HEK293 (cell line): Measurements from ENCODE around the gene BTBD9.
A peak's percentile ranks its signal among the peaks of the same experiment; 100 is the strongest.

Source experiments
- CTCF ChIA-PET: fragments of 350-600 bp; formaldehyde crosslinking; extraction: SDS; loops from one replicate; lab custom pipeline; 2021; ENCODE audit warnings: antibody characterized with exemption; lab: Yijun Ruan, JAX
- POLR2A ChIA-PET: fragments of 300-600 bp; formaldehyde crosslinking; extraction: SDS; loops from one replicate; lab custom pipeline; 2020; ENCODE audit warnings: antibody characterized with exemption, inconsistent platforms; lab: Yijun Ruan, JAX
- H3K27ac ChIP-seq: fragments of 200-500 bp; sonication (Bioruptor generic); 2 replicates; pipeline ENCODE4 v1.5.1; 2014; ENCODE audit warnings: low read depth, low read length, control low read depth, inconsistent platforms; ENCODE audit errors: extremely low read depth
- H3K36me3 ChIP-seq, 2 experiments: fragments of 200-500 bp in 1 of 2; sonication (Bioruptor generic) in 1 of 2; 1 replicate in 1 of 2; 2 replicates in 1 of 2; pipeline ENCODE4 v1.5.1; 2014 to 2017; ENCODE audit warnings: inconsistent platforms in 2 of 2, low read length in 2 of 2; ENCODE audit not compliant: control insufficient read depth in 2 of 2, insufficient read depth in 1 of 2
- H3K4me1 ChIP-seq: fragments of 200-500 bp; sonication (Bioruptor generic); 2 replicates; pipeline ENCODE4 v1.5.1; 2014; ENCODE audit warnings: mild to moderate bottlenecking, low read length, inconsistent platforms; ENCODE audit not compliant: control insufficient read depth, insufficient read depth
- H3K4me3 ChIP-seq: 2 replicates; pipeline ENCODE4 v1.5.1; 2011; ENCODE audit warnings: low read depth, mild to moderate bottlenecking, control low read depth, low read length, moderate library complexity
- H3K9me3 ChIP-seq: fragments of 200-500 bp; sonication (Bioruptor generic); 2 replicates; pipeline ENCODE4 v1.5.1; 2014; ENCODE audit warnings: low read depth, low read length, inconsistent platforms; ENCODE audit not compliant: control insufficient read depth, insufficient read depth
- HOXA7 ChIP-seq: sonication (generic); formaldehyde crosslinking; IDR thresholded peaks from 2 replicates; pipeline ENCODE4 v1.8.1; 2022; ENCODE audit warnings: missing genetic modification reagents, borderline replicate concordance
- HOXD13 ChIP-seq: sonication (generic); formaldehyde crosslinking; IDR thresholded peaks from 2 replicates; pipeline ENCODE4 v1.8.0; 2022; ENCODE audit warnings: missing genetic modification reagents, borderline replicate concordance
- SP3 ChIP-seq: fragments of 450-650 bp; formaldehyde crosslinking; IDR thresholded peaks from 2 replicates; pipeline ENCODE4 v1.5.1; 2016; ENCODE audit warnings: missing biosample characterization, missing genetic modification characterization
- ZBTB21 ChIP-seq: fragments of 450-650 bp; formaldehyde crosslinking; IDR thresholded peaks from 2 replicates; pipeline ENCODE4 v1.5.1; 2017; ENCODE audit warnings: missing biosample characterization, missing genetic modification characterization
- ZNF335 ChIP-seq: fragments of 450-650 bp; formaldehyde crosslinking; conservative IDR thresholded peaks from 2 replicates; pipeline ENCODE4 v1.5.1; 2016; ENCODE audit warnings: missing biosample characterization, missing genetic modification characterization
- ZNF521 ChIP-seq: fragments of 450-650 bp; formaldehyde crosslinking; IDR thresholded peaks from 2 replicates; pipeline ENCODE4 v1.5.1; 2017; ENCODE audit warnings: missing biosample characterization, mild to moderate bottlenecking, missing genetic modification characterization
- ZNF549 ChIP-seq: fragments of 450-650 bp; IDR thresholded peaks from 2 replicates; pipeline ENCODE4 v1.5.1; 2018; ENCODE audit warnings: missing biosample characterization, missing genetic modification characterization, mild to moderate bottlenecking, inconsistent platforms, moderate library complexity
- ZNF596 ChIP-seq: fragments of 450-650 bp; IDR thresholded peaks from 2 replicates; pipeline ENCODE4 v1.5.0; 2018; ENCODE audit warnings: missing biosample characterization, mild to moderate bottlenecking, missing genetic modification characterization, moderate library complexity
- ZNF610 ChIP-seq: fragments of 450-650 bp; formaldehyde crosslinking; IDR thresholded peaks from 2 replicates; pipeline ENCODE4 v1.5.1; 2016; ENCODE audit warnings: missing biosample characterization, missing genetic modification characterization, borderline replicate concordance
- ZNF624 ChIP-seq: fragments of 450-650 bp; formaldehyde crosslinking; IDR thresholded peaks from 2 replicates; pipeline ENCODE4 v1.5.1; 2017; ENCODE audit warnings: missing biosample characterization, missing genetic modification characterization
- ZNF629 ChIP-seq: fragments of 450-650 bp; formaldehyde crosslinking; IDR thresholded peaks from 2 replicates; pipeline ENCODE4 v1.5.1; 2017; ENCODE audit warnings: missing biosample characterization, missing genetic modification characterization
- ZNF768 ChIP-seq: fragments of 450-650 bp; formaldehyde crosslinking; IDR thresholded peaks from 2 replicates; pipeline ENCODE4 v1.5.1; 2018; ENCODE audit warnings: missing biosample characterization, mild to moderate bottlenecking, missing genetic modification characterization
- TF ChIP-seq, protein P1 (sequence below): fragments of 450-650 bp; formaldehyde crosslinking; IDR thresholded peaks from 2 replicates; pipeline ENCODE4 v1.5.1; 2016; ENCODE audit warnings: missing biosample characterization, missing genetic modification characterization
- TF ChIP-seq, protein P2 (sequence below): fragments of 450-650 bp; formaldehyde crosslinking; IDR thresholded peaks from 2 replicates; pipeline ENCODE4 v1.5.1; 2016; ENCODE audit warnings: missing biosample characterization, missing genetic modification characterization
- TF ChIP-seq, protein P3 (sequence below): fragments of 450-650 bp; formaldehyde crosslinking; IDR thresholded peaks from 2 replicates; pipeline ENCODE4 v1.5.1; 2016; ENCODE audit warnings: missing biosample characterization, missing genetic modification characterization

The BTBD9 gene

DNA sequence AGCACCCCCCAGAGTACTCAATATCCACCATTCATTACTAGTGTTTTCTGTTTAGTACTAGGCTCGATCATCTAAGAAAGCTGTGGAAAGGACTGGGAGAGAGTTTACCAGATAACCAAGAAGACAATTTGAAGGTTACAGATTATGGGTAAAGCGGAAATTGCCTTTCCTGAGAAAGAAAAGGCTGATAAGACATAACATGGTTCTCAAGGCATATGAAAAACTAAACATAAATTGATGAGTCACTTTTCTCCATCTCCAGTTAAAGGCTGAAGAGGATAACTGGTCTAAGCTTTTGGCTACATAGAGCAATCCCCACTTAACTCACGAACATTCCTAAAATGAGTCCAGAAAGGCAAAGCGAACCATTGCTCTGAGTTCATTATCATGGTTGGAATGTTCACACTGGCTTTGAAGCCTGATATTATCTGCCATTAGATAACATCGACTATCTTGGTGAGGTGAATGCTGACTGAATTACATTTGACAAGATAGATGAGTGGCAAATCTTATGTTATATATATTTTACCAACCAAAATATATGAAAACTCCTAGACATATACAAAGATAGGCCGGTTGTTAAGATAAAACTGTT is 65.8 kb downstream of the BTBD9 start (continued):
- no peak for TF ChIP-seq ZBTB21 (tag by site-specific recombination)

GRCh38 chr6:38572186-38572813 is 67.4 kb downstream of the BTBD9 start:
- no peak for TF ChIP-seq ZNF624 (tag by site-specific recombination)
- TF ChIP-seq ZNF629 (tag by site-specific recombination): no peak
- TF ChIP-seq, protein P1, sequence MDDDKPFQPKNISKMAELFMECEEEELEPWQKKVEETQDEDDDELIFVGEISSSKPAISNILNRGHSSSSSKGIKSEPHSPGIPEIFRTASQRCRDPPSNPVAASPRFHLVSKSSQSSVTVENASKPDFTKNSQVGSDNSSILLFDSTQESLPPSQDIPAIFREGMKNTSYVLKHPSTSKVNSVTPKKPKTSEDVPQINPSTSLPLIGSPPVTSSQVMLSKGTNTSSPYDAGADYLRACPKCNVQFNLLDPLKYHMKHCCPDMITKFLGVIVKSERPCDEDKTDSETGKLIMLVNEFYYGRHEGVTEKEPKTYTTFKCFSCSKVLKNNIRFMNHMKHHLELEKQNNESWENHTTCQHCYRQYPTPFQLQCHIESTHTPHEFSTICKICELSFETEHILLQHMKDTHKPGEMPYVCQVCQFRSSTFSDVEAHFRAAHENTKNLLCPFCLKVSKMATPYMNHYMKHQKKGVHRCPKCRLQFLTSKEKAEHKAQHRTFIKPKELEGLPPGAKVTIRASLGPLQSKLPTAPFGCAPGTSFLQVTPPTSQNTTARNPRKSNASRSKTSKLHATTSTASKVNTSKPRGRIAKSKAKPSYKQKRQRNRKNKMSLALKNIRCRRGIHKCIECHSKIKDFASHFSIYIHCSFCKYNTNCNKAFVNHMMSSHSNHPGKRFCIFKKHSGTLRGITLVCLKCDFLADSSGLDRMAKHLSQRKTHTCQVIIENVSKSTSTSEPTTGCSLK (tag by site-specific recombination): no peak
- no peak for TF ChIP-seq ZNF768 (tag by site-specific recombination)
- TF ChIP-seq, all 188 proteins: peak for 0
- Histone ChIP-seq H3K9me3 (no peaks in the 10 kb centered on the region), H3K4me3 (no peak overlapping the region), H3K27ac (no peak overlapping the region), H3K36me3 (no peaks in the 10 kb centered on the region), H3K4me1 (peaks cover 6% of the 10 kb centered on the region; the same call in 1 of the 2 replicates)
- ChIA-PET CTCF (interaction anchor here (0.6 to 2.8 kb wide), 4 partner anchors 51 to 907 kb away, joined by 3 to 14 read pairs (median 4); no protein-coding TSS in a partner anchor), POLR2A (no interaction called here)

GRCh38 chr6:38571721-38572120 is 68.0 kb downstream of the BTBD9 start:
- CTCF ChIA-PET: interaction anchor here (0.6 to 2.8 kb wide), 6 partner anchors 11 to 906 kb away, joined by 3 to 14 read pairs (median 4); no protein-coding TSS in a partner anchor
- no peaks in the 10 kb centered on the region for H3K36me3 ChIP-seq
- no peak overlapping the region for H3K4me3 ChIP-seq
- no peak overlapping the region for H3K27ac ChIP-seq
- H3K9me3 ChIP-seq: no peaks in the 10 kb centered on the region
- peaks cover 7% of the 10 kb centered on the region; the same call in 1 of the 2 replicates for H3K4me1 ChIP-seq
- POLR2A ChIA-PET: no interaction called here
- TF ChIP-seq SP3 (tag by site-specific recombination) (no peak), HOXD13 (CRISPR knock-in tag) (no peak), ZNF549 (tag by site-specific recombination) (no peak), ZNF521 (no peak), ZNF596 (no peak), ZNF335 (tag by site-specific recombination) (0 out of 2 replicates have a peak, but pooled peaks have one; percentile 14), ZNF610 (tag by site-specific recombination) (no peak), HOXA7 (no peak)
- TF ChIP-seq, protein P2, sequence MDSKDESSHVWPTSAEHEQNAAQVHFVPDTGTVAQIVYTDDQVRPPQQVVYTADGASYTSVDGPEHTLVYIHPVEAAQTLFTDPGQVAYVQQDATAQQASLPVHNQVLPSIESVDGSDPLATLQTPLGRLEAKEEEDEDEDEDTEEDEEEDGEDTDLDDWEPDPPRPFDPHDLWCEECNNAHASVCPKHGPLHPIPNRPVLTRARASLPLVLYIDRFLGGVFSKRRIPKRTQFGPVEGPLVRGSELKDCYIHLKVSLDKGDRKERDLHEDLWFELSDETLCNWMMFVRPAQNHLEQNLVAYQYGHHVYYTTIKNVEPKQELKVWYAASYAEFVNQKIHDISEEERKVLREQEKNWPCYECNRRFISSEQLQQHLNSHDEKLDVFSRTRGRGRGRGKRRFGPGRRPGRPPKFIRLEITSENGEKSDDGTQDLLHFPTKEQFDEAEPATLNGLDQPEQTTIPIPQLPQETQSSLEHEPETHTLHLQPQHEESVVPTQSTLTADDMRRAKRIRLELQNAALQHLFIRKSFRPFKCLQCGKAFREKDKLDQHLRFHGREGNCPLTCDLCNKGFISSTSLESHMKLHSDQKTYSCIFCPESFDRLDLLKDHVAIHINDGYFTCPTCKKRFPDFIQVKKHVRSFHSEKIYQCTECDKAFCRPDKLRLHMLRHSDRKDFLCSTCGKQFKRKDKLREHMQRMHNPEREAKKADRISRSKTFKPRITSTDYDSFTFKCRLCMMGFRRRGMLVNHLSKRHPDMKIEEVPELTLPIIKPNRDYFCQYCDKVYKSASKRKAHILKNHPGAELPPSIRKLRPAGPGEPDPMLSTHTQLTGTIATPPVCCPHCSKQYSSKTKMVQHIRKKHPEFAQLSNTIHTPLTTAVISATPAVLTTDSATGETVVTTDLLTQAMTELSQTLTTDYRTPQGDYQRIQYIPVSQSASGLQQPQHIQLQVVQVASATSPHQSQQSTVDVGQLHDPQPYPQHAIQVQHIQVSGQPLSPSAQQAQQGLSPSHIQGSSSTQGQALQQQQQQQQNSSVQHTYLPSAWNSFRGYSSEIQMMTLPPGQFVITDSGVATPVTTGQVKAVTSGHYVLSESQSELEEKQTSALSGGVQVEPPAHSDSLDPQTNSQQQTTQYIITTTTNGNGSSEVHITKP (tag by site-specific recombination): peak; percentile 84
- TF ChIP-seq, protein P3, sequence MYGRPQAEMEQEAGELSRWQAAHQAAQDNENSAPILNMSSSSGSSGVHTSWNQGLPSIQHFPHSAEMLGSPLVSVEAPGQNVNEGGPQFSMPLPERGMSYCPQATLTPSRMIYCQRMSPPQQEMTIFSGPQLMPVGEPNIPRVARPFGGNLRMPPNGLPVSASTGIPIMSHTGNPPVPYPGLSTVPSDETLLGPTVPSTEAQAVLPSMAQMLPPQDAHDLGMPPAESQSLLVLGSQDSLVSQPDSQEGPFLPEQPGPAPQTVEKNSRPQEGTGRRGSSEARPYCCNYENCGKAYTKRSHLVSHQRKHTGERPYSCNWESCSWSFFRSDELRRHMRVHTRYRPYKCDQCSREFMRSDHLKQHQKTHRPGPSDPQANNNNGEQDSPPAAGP (tag by site-specific recombination): no peak
